ENCODE measurements around the gene DPF3. TPM values are rescaled to one million over a fixed set of nuclear protein-coding genes. Genes with fewer than 3 reads are reported as not detected.

The DPF3 gene
- total RNA-seq, 1 donor from 2014 or later, result 4.3 TPM

- Mint-ChIP-seq H3K9me3 (peaks cover 46% of the 10 kb centered on the region), H3K27me3 (ENCODE audit: insufficient read depth) (peaks cover 4% of the 10 kb centered on the region), H3K36me3 (ENCODE audit: low read depth) (peaks cover 31% of the 10 kb centered on the region), H3K4me3 (no peak overlapping the region), H3K27ac (no peak overlapping the region), H3K4me1 (ENCODE audit: low read depth) (peaks cover 46% of the 10 kb centered on the region)
- DNase-seq (ENCODE audit: low spot score), result no peak
- intact Hi-C loops (cut with micrococcal nuclease), result loop anchor here (1.0 to 5.0 kb wide), 2 partner anchors 70 to 78 kb away; no protein-coding TSS in a partner anchor
These were observed 304.2 kb downstream of the DPF3 start for GRCh38 chr14:72589652-72590051.

- Mint-ChIP-seq H3K4me3 (no peak overlapping the region), H3K9me3 (peaks cover 53% of the 10 kb centered on the region), H3K27me3 (ENCODE audit: insufficient read depth) (peaks cover 5% of the 10 kb centered on the region), H3K4me1 (ENCODE audit: low read depth) (peaks cover 43% of the 10 kb centered on the region), H3K36me3 (ENCODE audit: low read depth) (peaks cover 37% of the 10 kb centered on the region), H3K27ac (peak overlapping the region; percentile 2)
- intact Hi-C loops (cut with micrococcal nuclease), result no loop called here
- no peak for DNase-seq (ENCODE audit: low spot score)
These were observed 305.4 kb downstream of the DPF3 start for GRCh38 chr14:72588521-72588920.

- H3K27ac Mint-ChIP-seq, result no peak overlapping the region
- intact Hi-C loops (cut with micrococcal nuclease), result no loop called here
- H3K9me3 Mint-ChIP-seq, result peaks cover 28% of the 10 kb centered on the region
- DNase-seq (ENCODE audit: low spot score), result no peak
- peaks cover 15% of the 10 kb centered on the region for H3K4me1 Mint-ChIP-seq (ENCODE audit: low read depth)
- H3K36me3 Mint-ChIP-seq (ENCODE audit: low read depth), result peaks cover 21% of the 10 kb centered on the region
- H3K27me3 Mint-ChIP-seq (ENCODE audit: insufficient read depth), result peaks cover 13% of the 10 kb centered on the region
- H3K4me3 Mint-ChIP-seq, result no peak overlapping the region
These were observed 310.3 kb downstream of the DPF3 start for GRCh38 chr14:72583316-72584272.

GRCh38 chr14:72582582-72582981, 311.3 kb downstream of the DPF3 start:
- intact Hi-C loops (cut with micrococcal nuclease), result no loop called here
- Mint-ChIP-seq H3K36me3 (ENCODE audit: low read depth) (peaks cover 21% of the 10 kb centered on the region), H3K4me3 (no peak overlapping the region), H3K4me1 (ENCODE audit: low read depth) (peaks cover 15% of the 10 kb centered on the region), H3K9me3 (peaks cover 26% of the 10 kb centered on the region), H3K27me3 (ENCODE audit: insufficient read depth) (peaks cover 22% of the 10 kb centered on the region), H3K27ac (no peak overlapping the region)
- no peak for DNase-seq (ENCODE audit: low spot score)

GRCh38 chr14:72578514-72578913, 315.4 kb downstream of the DPF3 start:
- no peak for DNase-seq (ENCODE audit: low spot score)
- Mint-ChIP-seq H3K4me3 (no peak overlapping the region), H3K9me3 (no peaks in the 10 kb centered on the region), H3K27me3 (ENCODE audit: insufficient read depth) (peaks cover 33% of the 10 kb centered on the region), H3K36me3 (ENCODE audit: low read depth) (no peaks in the 10 kb centered on the region), H3K27ac (no peak overlapping the region), H3K4me1 (ENCODE audit: low read depth) (peaks cover 17% of the 10 kb centered on the region)
- intact Hi-C loops (cut with micrococcal nuclease), result no loop called here

- Mint-ChIP-seq H3K4me1 (ENCODE audit: low read depth) (peaks cover 17% of the 10 kb centered on the region), H3K9me3 (no peaks in the 10 kb centered on the region), H3K36me3 (ENCODE audit: low read depth) (no peaks in the 10 kb centered on the region), H3K27ac (no peak overlapping the region), H3K27me3 (ENCODE audit: insufficient read depth) (peaks cover 33% of the 10 kb centered on the region), H3K4me3 (no peak overlapping the region)
- DNase-seq (ENCODE audit: low spot score), result no peak
- intact Hi-C loops (cut with micrococcal nuclease), result no loop called here
These were observed 316.4 kb downstream of the DPF3 start for GRCh38 chr14:72577521-72577920.

GRCh38 chr14:72576258-72576657, 317.6 kb downstream of the DPF3 start:
- no peaks in the 10 kb centered on the region for H3K36me3 Mint-ChIP-seq (ENCODE audit: low read depth)
- H3K9me3 Mint-ChIP-seq, result no peaks in the 10 kb centered on the region
- no peak overlapping the region for H3K27ac Mint-ChIP-seq
- no peak for DNase-seq (ENCODE audit: low spot score)
- no peak overlapping the region for H3K4me3 Mint-ChIP-seq
- H3K27me3 Mint-ChIP-seq (ENCODE audit: insufficient read depth), result peaks cover 39% of the 10 kb centered on the region
- peaks cover 12% of the 10 kb centered on the region for H3K4me1 Mint-ChIP-seq (ENCODE audit: low read depth)
- intact Hi-C loops (cut with micrococcal nuclease), result no loop called here

GRCh38 chr14:72574715-72575114, 319.2 kb downstream of the DPF3 start:
- Mint-ChIP-seq H3K36me3 (ENCODE audit: low read depth) (no peaks in the 10 kb centered on the region), H3K4me1 (ENCODE audit: low read depth) (peaks cover 10% of the 10 kb centered on the region), H3K27me3 (ENCODE audit: insufficient read depth) (peaks cover 46% of the 10 kb centered on the region), H3K4me3 (no peak overlapping the region), H3K9me3 (no peaks in the 10 kb centered on the region), H3K27ac (no peak overlapping the region)
- intact Hi-C loops (cut with micrococcal nuclease), result no loop called here
- DNase-seq (ENCODE audit: low spot score), result no peak

GRCh38 chr14:72573725-72574417, 320.0 kb downstream of the DPF3 start:
- intact Hi-C loops (cut with micrococcal nuclease), result no loop called here
- H3K9me3 Mint-ChIP-seq, result no peaks in the 10 kb centered on the region
- peaks cover 42% of the 10 kb centered on the region for H3K27me3 Mint-ChIP-seq (ENCODE audit: insufficient read depth)
- DNase-seq (ENCODE audit: low spot score), result no peak
- H3K4me3 Mint-ChIP-seq, result no peak overlapping the region
- no peak overlapping the region for H3K27ac Mint-ChIP-seq
- peaks cover 10% of the 10 kb centered on the region for H3K4me1 Mint-ChIP-seq (ENCODE audit: low read depth)
- H3K36me3 Mint-ChIP-seq (ENCODE audit: low read depth), result no peaks in the 10 kb centered on the region

Other genes starting within 250 kb of the DPF3 start
- gene DCAF4, start 32.4 kb upstream of the DPF3 start, total RNA-seq, result 17.1 and 20.4 TPM in 2 replicates
- gene ZFYVE1, start 133.0 kb upstream of the DPF3 start, total RNA-seq, result 7.1 and 7.6 TPM in 2 replicates
- 128 and 129 TPM in 2 replicates for gene RBM25, start 164.4 kb upstream of the DPF3 start, total RNA-seq
- 41.1 and 41.9 TPM in 2 replicates for gene PSEN1, start 242.4 kb upstream of the DPF3 start, total RNA-seq

Measured in activated T-helper 1 cell treated with anti-CD3 and anti-CD28 coated beads, Interleukin-12 subunit alpha, Interleukin-12 subunit beta, Interleukin-2, Interleukin-4 antibody, amounts not matched to agents 30 ng/mL and 10 ng/mL and 1 ng/mL, durations not matched to agents 14 hours and 24 hours and 36 hours (primary cell).